ENCODE measurements around the gene MACROD2. TPM values are rescaled to one million over a fixed set of nuclear protein-coding genes. Genes with fewer than 3 reads are reported as not detected.

MACROD2 gene
- total and polyA plus RNA-seq, 2 experiments from 2014 or later = 2.8 to 4.3 TPM

- no peak for TF ChIP-seq EZH2 (IDR thresholded peaks at IDR 0.05; ENCODE audit: low read depth, unreplicated experiment)
These were observed 56.1 kb downstream of the MACROD2 start (continued) for GRCh38 chr20:14051454-14051853.

GRCh38 chr20:14055127-14055742 lies 59.9 kb downstream of the MACROD2 start:
- Histone ChIP-seq H3K4me1 (ENCODE audit: insufficient read depth) (no peaks in the 10 kb centered on the region; the same call in 1 of the 2 replicates), H3K36me3 (ENCODE audit: insufficient read depth) (no peaks in the 10 kb centered on the region), H4K20me1 (replicated peaks; ENCODE audit: insufficient read depth) (no peaks in the 10 kb centered on the region), H3K4me3 (no peak overlapping the region), H3K9me2 (ENCODE audit: insufficient read depth) (no peaks in the 10 kb centered on the region), H3K4me2 (no peak overlapping the region), H3K79me2 (replicated peaks; ENCODE audit: insufficient read depth) (no peaks in the 10 kb centered on the region), H2AFZ (no peak overlapping the region), H3K27ac (ENCODE audit: low read depth) (no peak overlapping the region), H3F3A (replicated peaks; ENCODE audit: low read depth) (no peaks in the 10 kb centered on the region), H3K27me3 (ENCODE audit: insufficient read depth) (no peaks in the 10 kb centered on the region)
- Mint-ChIP-seq H3K36me3 (ENCODE audit: low read depth) (no peaks in the 10 kb centered on the region), H3K27ac (no peak overlapping the region), H3K4me1 (peaks cover 8% of the 10 kb centered on the region), H3K4me3 (no peak overlapping the region), H3K27me3 (ENCODE audit: insufficient read depth, low read depth, poor library complexity) (no peaks in the 10 kb centered on the region), H3K9me3 (no peaks in the 10 kb centered on the region)
- DNase-seq (ENCODE audit: low spot score) = peak; percentile 85
- TF ChIP-seq ZNF462 (CRISPR knock-in tag; IDR thresholded peaks at IDR 0.05) = no peak
- TF ChIP-seq CREB1 (CRISPR knock-in tag; IDR thresholded peaks at IDR 0.05; ENCODE audit: low read depth) = no peak
- TF ChIP-seq CTCF (conservative IDR thresholded peaks at IDR 0.05; ENCODE audit: low read depth in 2 of 2) = peak; percentile 63 to 83
- ATAC-seq = no peak

Data from GM23338 (cell line).